ENCODE results near the gene XYLT1. TPM values are rescaled to one million over a fixed set of nuclear protein-coding genes. Genes with fewer than 3 reads are reported as not detected.

The XYLT1 gene
- total and polyA plus RNA-seq, 10 of the 15 experiments (the other 5 are each of a cell fraction or from before 2014, with no cell fraction given) = 0.88 to 14.8 (median 5.8) TPM

DNA sequence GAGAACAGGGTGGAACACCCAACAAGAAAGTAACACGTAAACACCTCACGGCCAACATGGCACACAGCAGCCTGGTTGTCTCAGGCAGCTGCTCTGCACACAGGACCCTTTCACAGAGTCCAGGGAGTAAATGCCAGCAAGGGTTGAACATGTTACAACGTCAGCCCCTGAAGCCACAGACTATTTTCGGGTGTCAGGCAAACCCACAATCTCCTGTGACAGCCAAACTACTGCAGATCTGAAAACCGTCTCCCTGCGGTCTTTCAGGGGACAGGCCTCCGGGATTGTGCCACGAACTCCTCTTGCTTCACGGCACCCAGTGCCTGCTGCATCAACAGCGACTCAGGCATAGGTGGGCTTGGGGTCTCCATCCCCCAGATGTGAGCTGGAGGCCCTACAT, 127.7 kb downstream of the XYLT1 start (continued):
- TF ChIP-seq, protein P1, sequence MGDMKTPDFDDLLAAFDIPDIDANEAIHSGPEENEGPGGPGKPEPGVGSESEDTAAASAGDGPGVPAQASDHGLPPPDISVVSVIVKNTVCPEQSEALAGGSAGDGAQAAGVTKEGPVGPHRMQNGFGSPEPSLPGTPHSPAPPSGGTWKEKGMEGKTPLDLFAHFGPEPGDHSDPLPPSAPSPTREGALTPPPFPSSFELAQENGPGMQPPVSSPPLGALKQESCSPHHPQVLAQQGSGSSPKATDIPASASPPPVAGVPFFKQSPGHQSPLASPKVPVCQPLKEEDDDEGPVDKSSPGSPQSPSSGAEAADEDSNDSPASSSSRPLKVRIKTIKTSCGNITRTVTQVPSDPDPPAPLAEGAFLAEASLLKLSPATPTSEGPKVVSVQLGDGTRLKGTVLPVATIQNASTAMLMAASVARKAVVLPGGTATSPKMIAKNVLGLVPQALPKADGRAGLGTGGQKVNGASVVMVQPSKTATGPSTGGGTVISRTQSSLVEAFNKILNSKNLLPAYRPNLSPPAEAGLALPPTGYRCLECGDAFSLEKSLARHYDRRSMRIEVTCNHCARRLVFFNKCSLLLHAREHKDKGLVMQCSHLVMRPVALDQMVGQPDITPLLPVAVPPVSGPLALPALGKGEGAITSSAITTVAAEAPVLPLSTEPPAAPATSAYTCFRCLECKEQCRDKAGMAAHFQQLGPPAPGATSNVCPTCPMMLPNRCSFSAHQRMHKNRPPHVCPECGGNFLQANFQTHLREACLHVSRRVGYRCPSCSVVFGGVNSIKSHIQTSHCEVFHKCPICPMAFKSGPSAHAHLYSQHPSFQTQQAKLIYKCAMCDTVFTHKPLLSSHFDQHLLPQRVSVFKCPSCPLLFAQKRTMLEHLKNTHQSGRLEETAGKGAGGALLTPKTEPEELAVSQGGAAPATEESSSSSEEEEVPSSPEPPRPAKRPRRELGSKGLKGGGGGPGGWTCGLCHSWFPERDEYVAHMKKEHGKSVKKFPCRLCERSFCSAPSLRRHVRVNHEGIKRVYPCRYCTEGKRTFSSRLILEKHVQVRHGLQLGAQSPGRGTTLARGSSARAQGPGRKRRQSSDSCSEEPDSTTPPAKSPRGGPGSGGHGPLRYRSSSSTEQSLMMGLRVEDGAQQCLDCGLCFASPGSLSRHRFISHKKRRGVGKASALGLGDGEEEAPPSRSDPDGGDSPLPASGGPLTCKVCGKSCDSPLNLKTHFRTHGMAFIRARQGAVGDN (IDR thresholded peaks at IDR 0.05) = no peak
- no peak for TF ChIP-seq STAT1 (conservative IDR thresholded peaks at IDR 0.05)
- peak; percentile 80 for TF ChIP-seq NBN (IDR thresholded peaks at IDR 0.05)
- peak; percentile 78 for TF ChIP-seq NFIC (IDR thresholded peaks at IDR 0.05; ENCODE audit: low read depth, low read length)
- TF ChIP-seq TCF3 (IDR thresholded peaks at IDR 0.05; ENCODE audit: borderline replicate concordance, insufficient read depth, low read depth, low read length) = no peak
- TF ChIP-seq ZBTB33 (IDR thresholded peaks at IDR 0.05) = no peak
- peak; percentile 71; the same call in 1 of the 3 replicates for TF ChIP-seq POU2F2 (IDR thresholded peaks at IDR 0.05; ENCODE audit: borderline replicate concordance, low read depth, low read length)
- no peak for TF ChIP-seq RELA (IDR thresholded peaks at IDR 0.05; ENCODE audit: borderline replicate concordance, partially characterized antibody)
- peak; percentile 19; the same call in 1 of the 2 replicates for TF ChIP-seq POLR2A (IDR thresholded peaks at IDR 0.05; ENCODE audit: low read depth, low read length)
- peak; percentile 25; the same call in 1 of the 2 replicates for TF ChIP-seq RAD21 (IDR thresholded peaks at IDR 0.05; ENCODE audit: insufficient read depth, low read depth, low read length)
- TF ChIP-seq SMARCA5 (IDR thresholded peaks at IDR 0.05) = no peak
- TF ChIP-seq NRF1 (conservative IDR thresholded peaks at IDR 0.05; ENCODE audit: low read depth, low read length) = no peak
- TF ChIP-seq CBFB (IDR thresholded peaks at IDR 0.05; ENCODE audit: low read depth) = peak; percentile 95
- peak; percentile 31; the same call in 1 of the 2 replicates for TF ChIP-seq POLR2AphosphoS5 (IDR thresholded peaks at IDR 0.05; ENCODE audit: low read length)
- no peak for TF ChIP-seq SMAD1 (IDR thresholded peaks at IDR 0.05; ENCODE audit: low read depth, partially characterized antibody)
- TF ChIP-seq, protein P2, sequence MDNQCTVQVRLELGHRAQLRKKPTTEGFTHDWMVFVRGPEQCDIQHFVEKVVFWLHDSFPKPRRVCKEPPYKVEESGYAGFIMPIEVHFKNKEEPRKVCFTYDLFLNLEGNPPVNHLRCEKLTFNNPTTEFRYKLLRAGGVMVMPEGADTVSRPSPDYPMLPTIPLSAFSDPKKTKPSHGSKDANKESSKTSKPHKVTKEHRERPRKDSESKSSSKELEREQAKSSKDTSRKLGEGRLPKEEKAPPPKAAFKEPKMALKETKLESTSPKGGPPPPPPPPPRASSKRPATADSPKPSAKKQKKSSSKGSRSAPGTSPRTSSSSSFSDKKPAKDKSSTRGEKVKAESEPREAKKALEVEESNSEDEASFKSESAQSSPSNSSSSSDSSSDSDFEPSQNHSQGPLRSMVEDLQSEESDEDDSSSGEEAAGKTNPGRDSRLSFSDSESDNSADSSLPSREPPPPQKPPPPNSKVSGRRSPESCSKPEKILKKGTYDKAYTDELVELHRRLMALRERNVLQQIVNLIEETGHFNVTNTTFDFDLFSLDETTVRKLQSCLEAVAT (IDR thresholded peaks at IDR 0.05) = peak; percentile 29; the same call in 1 of the 2 replicates
- TF ChIP-seq BMI1 (IDR thresholded peaks at IDR 0.05; ENCODE audit: borderline replicate concordance) = peak; percentile 48
- TF ChIP-seq SUZ12 (IDR thresholded peaks at IDR 0.05; ENCODE audit: unreplicated experiment) = no peak
- no peak for TF ChIP-seq ZZZ3 (IDR thresholded peaks at IDR 0.05; ENCODE audit: control insufficient read depth, insufficient read length, low read depth)
- TF ChIP-seq ZNF384 (IDR thresholded peaks at IDR 0.05; ENCODE audit: borderline replicate concordance, low read depth, low read length) = peak; percentile 5; the same call in 1 of the 2 replicates
- TF ChIP-seq, protein P3, sequence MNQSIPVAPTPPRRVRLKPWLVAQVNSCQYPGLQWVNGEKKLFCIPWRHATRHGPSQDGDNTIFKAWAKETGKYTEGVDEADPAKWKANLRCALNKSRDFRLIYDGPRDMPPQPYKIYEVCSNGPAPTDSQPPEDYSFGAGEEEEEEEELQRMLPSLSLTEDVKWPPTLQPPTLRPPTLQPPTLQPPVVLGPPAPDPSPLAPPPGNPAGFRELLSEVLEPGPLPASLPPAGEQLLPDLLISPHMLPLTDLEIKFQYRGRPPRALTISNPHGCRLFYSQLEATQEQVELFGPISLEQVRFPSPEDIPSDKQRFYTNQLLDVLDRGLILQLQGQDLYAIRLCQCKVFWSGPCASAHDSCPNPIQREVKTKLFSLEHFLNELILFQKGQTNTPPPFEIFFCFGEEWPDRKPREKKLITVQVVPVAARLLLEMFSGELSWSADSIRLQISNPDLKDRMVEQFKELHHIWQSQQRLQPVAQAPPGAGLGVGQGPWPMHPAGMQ (IDR thresholded peaks at IDR 0.05; ENCODE audit: borderline replicate concordance) = no peak

All from GM12878 (cell line).